Prostate gland (tissue), 2 donors: ENCODE results near the gene DDIT3.

ENCODE experiments used
- POLR2A ChIP-seq: fragments of 450-650 bp; IDR thresholded peaks from one replicate; pipeline ENCODE4 v1.6.1; 2016; ENCODE audit warnings: antibody characterized with exemption, mild to moderate bottlenecking
- POLR2AphosphoS5 ChIP-seq: sonication (generic); formaldehyde crosslinking; IDR thresholded peaks from one replicate; pipeline ENCODE4 v1.6.1; 2017; ENCODE audit warnings: antibody characterized with exemption
- TF ChIP-seq, protein P1 (sequence below), 4 experiments: fragments of 200-600 bp in 2 of 4; fragments of 450-650 bp in 2 of 4; sonication (generic) in 2 of 4; IDR thresholded peaks; 1 replicate in 3 of 4; 2 replicates in 1 of 4; pipeline ENCODE4 v1.5.1; 2016 to 2019; ENCODE audit warnings: antibody characterized with exemption in 4 of 4, mild to moderate bottlenecking in 2 of 4, moderate library complexity in 2 of 4

- TF ChIP-seq, protein P1, sequence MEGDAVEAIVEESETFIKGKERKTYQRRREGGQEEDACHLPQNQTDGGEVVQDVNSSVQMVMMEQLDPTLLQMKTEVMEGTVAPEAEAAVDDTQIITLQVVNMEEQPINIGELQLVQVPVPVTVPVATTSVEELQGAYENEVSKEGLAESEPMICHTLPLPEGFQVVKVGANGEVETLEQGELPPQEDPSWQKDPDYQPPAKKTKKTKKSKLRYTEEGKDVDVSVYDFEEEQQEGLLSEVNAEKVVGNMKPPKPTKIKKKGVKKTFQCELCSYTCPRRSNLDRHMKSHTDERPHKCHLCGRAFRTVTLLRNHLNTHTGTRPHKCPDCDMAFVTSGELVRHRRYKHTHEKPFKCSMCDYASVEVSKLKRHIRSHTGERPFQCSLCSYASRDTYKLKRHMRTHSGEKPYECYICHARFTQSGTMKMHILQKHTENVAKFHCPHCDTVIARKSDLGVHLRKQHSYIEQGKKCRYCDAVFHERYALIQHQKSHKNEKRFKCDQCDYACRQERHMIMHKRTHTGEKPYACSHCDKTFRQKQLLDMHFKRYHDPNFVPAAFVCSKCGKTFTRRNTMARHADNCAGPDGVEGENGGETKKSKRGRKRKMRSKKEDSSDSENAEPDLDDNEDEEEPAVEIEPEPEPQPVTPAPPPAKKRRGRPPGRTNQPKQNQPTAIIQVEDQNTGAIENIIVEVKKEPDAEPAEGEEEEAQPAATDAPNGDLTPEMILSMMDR (IDR thresholded peaks at IDR 0.05) = no peak
- TF ChIP-seq POLR2A (no peak), POLR2AphosphoS5 (no peak)
Observed at GRCh38 chr12:57533108-57533507, 12.8 kb upstream of the DDIT3 start.
